WERI-Rb-1 (cell line): ENCODE data around the gene LINGO4.

Experiments
- DNase-seq: peaks from one replicate; pipeline ENCODE4 v3.0.0-alpha.2; 2020
- H3K27ac ChIP-seq: fragments of 250-450 bp; sonication (Bioruptor Pico); 2 replicates; pipeline ENCODE4 v1.5.1; 2020; ENCODE audit warnings: mild to moderate bottlenecking, moderate library complexity
- H3K27me3 ChIP-seq: fragments of 250-450 bp; sonication (Bioruptor Pico); 2 replicates; pipeline ENCODE4 v1.5.1; 2021; ENCODE audit warnings: mild to moderate bottlenecking, low read depth, moderate library complexity; ENCODE audit not compliant: insufficient read depth, severe bottlenecking
- H3K36me3 ChIP-seq: fragments of 250-450 bp; sonication (Bioruptor Pico); 2 replicates; pipeline ENCODE4 v1.5.1; 2020; ENCODE audit warnings: mild to moderate bottlenecking, moderate library complexity
- H3K4me3 ChIP-seq: 2 replicates; pipeline ENCODE4 v1.5.1; 2011; ENCODE audit warnings: low read depth, mild to moderate bottlenecking, control low read depth, low read length
- H3K9me3 ChIP-seq: fragments of 250-450 bp; sonication (Bioruptor Pico); 2 replicates; pipeline ENCODE4 v1.5.1; 2021; ENCODE audit warnings: mild to moderate bottlenecking, moderate library complexity; ENCODE audit not compliant: severe bottlenecking
- CTCF ChIP-seq: IDR thresholded peaks from 2 replicates; pipeline ENCODE4 v1.5.1; 2011; ENCODE audit warnings: low read depth, mild to moderate bottlenecking, control low read depth, inconsistent platforms, low read length

The LINGO4 gene

GRCh38 chr1:151849871-151850270 is 44.7 kb upstream of the LINGO4 start:
- Histone ChIP-seq H3K27ac (no peak overlapping the region), H3K27me3 (no peaks in the 10 kb centered on the region), H3K9me3 (no peaks in the 10 kb centered on the region), H3K4me3 (no peak overlapping the region), H3K36me3 (no peaks in the 10 kb centered on the region)
- no peak for DNase-seq
- TF ChIP-seq CTCF, result no peak

GRCh38 chr1:151849126-151849525 is 43.9 kb upstream of the LINGO4 start:
- Histone ChIP-seq H3K4me3 (no peak overlapping the region), H3K9me3 (no peaks in the 10 kb centered on the region), H3K36me3 (no peaks in the 10 kb centered on the region), H3K27me3 (no peaks in the 10 kb centered on the region), H3K27ac (no peak overlapping the region)
- DNase-seq, result no peak
- no peak for TF ChIP-seq CTCF

GRCh38 chr1:151847867-151848596 is 42.8 kb upstream of the LINGO4 start:
- TF ChIP-seq CTCF, result no peak
- Histone ChIP-seq H3K36me3 (no peaks in the 10 kb centered on the region), H3K4me3 (no peak overlapping the region), H3K27me3 (no peaks in the 10 kb centered on the region), H3K9me3 (no peaks in the 10 kb centered on the region), H3K27ac (no peak overlapping the region)
- DNase-seq, result no peak

- no peak overlapping the region for H3K27ac ChIP-seq
- no peak overlapping the region for H3K4me3 ChIP-seq
- H3K9me3 ChIP-seq, result no peaks in the 10 kb centered on the region
- H3K27me3 ChIP-seq, result no peaks in the 10 kb centered on the region
- DNase-seq, result no peak
- no peaks in the 10 kb centered on the region for H3K36me3 ChIP-seq
- no peak for TF ChIP-seq CTCF
These were observed 41.5 kb upstream of the LINGO4 start for GRCh38 chr1:151846686-151847237.

- no peak overlapping the region for H3K27ac ChIP-seq
- peak; percentile 19; the same call in 1 of the 2 replicates for TF ChIP-seq CTCF
- H3K9me3 ChIP-seq, result no peaks in the 10 kb centered on the region
- H3K4me3 ChIP-seq, result no peak overlapping the region
- no peaks in the 10 kb centered on the region for H3K36me3 ChIP-seq
- no peaks in the 10 kb centered on the region for H3K27me3 ChIP-seq
- no peak for DNase-seq
These were observed 40.9 kb upstream of the LINGO4 start for GRCh38 chr1:151846062-151846568.
